IMR-90 (cell line): ENCODE results near the gene UBR1. TPM values are rescaled to one million over a fixed set of nuclear protein-coding genes. Genes with fewer than 3 reads are reported as not detected.

ENCODE experiments used
- ATAC-seq: fragments of 200-7000 bp; cut with Tn5 transposase; 2 replicates; pipeline ENCODE4 v1.9.1; 2020; ENCODE audit warnings: low read depth, mild to moderate bottlenecking, moderate library complexity
- BruUV-seq: library from RNA; stranded (reverse); fragments of 400-500 nt; replicated peaks from 2 replicates; lab custom pipeline; 2021; lab: Mats Ljungman, UMichigan
- CTCF ChIA-PET: fragments of 300-600 bp; formaldehyde crosslinking; extraction: SDS; loops from one replicate; lab custom pipeline; 2021; ENCODE audit warnings: antibody characterized with exemption; lab: Yijun Ruan, JAX
- POLR2A ChIA-PET: fragments of 300-600 bp; sonication (Branson Sonifier 250); formaldehyde crosslinking; loops from one replicate; lab custom pipeline; 2022; ENCODE audit warnings: antibody characterized with exemption; ENCODE audit not compliant: unreplicated experiment; lab: Charles Lee
- DNase-seq: peaks from one replicate; pipeline ENCODE4 v3.0.0; 2013
- H2AFZ ChIP-seq: replicated peaks from 2 replicates; pipeline ENCODE3; 2013; ENCODE audit warnings: low read length, mild to moderate bottlenecking; ENCODE audit not compliant: poor library complexity
- H2AK5ac ChIP-seq: 2 replicates; pipeline ENCODE4 v1.6.1; 2013; ENCODE audit warnings: low read depth, low read length, inconsistent platforms
- H2AK9ac ChIP-seq: replicated peaks from 2 replicates; pipeline ENCODE3; 2013; ENCODE audit warnings: mild to moderate bottlenecking, low read depth, low read length, moderate library complexity; ENCODE audit not compliant: poor library complexity
- H2BK120ac ChIP-seq: 2 replicates; pipeline ENCODE4 v1.6.1; 2013; ENCODE audit warnings: low read depth, low read length, inconsistent platforms
- H2BK15ac ChIP-seq: 3 replicates; pipeline ENCODE4 v1.6.1; 2013; ENCODE audit warnings: low read depth, low read length, inconsistent platforms
- H2BK20ac ChIP-seq: 2 replicates; pipeline ENCODE4 v1.6.1; 2013; ENCODE audit warnings: low read depth, mild to moderate bottlenecking, inconsistent platforms, low read length, moderate library complexity
- H2BK5ac ChIP-seq: 2 replicates; pipeline ENCODE4 v1.6.1; 2013; ENCODE audit warnings: mild to moderate bottlenecking, low read depth, low read length, inconsistent platforms; ENCODE audit not compliant: poor library complexity, severe bottlenecking
- H3K14ac ChIP-seq: replicated peaks from 2 replicates; pipeline ENCODE4 v1.6.1; 2013; ENCODE audit warnings: low read depth, low read length, inconsistent platforms
- H3K18ac ChIP-seq: 2 replicates; pipeline ENCODE4 v1.6.1; 2013; ENCODE audit warnings: low read depth, low read length, control low read depth
- H3K23ac ChIP-seq: 2 replicates; pipeline ENCODE4 v1.6.1; 2013; ENCODE audit warnings: low read depth, low read length, inconsistent platforms
- H3K27ac ChIP-seq: 2 replicates; pipeline ENCODE4 v1.5.1; 2013; ENCODE audit warnings: mild to moderate bottlenecking, control low read depth, low read length; ENCODE audit not compliant: insufficient read depth
- H3K27me3 ChIP-seq: 2 replicates; pipeline ENCODE4 v1.6.1; 2013; ENCODE audit warnings: low read length; ENCODE audit not compliant: control insufficient read depth, insufficient read depth
- H3K36me3 ChIP-seq: 2 replicates; pipeline ENCODE4 v1.6.1; 2013; ENCODE audit warnings: low read length, mixed read lengths; ENCODE audit not compliant: control insufficient read depth, insufficient read depth
- H3K4ac ChIP-seq: 2 replicates; pipeline ENCODE4 v1.6.1; 2013; ENCODE audit warnings: low read depth, low read length, inconsistent platforms
- H3K4me1 ChIP-seq: 2 replicates; pipeline ENCODE4 v1.6.1; 2013; ENCODE audit warnings: low read length, mixed read lengths; ENCODE audit not compliant: control insufficient read depth, insufficient read depth
- H3K4me2 ChIP-seq: 2 replicates; pipeline ENCODE4 v1.6.1; 2013; ENCODE audit warnings: low read depth, mild to moderate bottlenecking, control low read depth, low read length, moderate library complexity
- H3K4me3 ChIP-seq: 2 replicates; pipeline ENCODE4 v1.5.1; 2013; ENCODE audit warnings: low read depth, mild to moderate bottlenecking, control low read depth, low read length, moderate library complexity; ENCODE audit not compliant: insufficient read depth
- H3K56ac ChIP-seq: 2 replicates; pipeline ENCODE4 v1.6.1; 2013; ENCODE audit warnings: low read length, inconsistent platforms; ENCODE audit not compliant: insufficient read depth; ENCODE audit errors: extremely low read depth
- H3K79me1 ChIP-seq, 2 experiments: 2 replicates each; pipeline ENCODE4 v1.6.1; 2013; ENCODE audit warnings: low read length in 2 of 2, inconsistent platforms in 1 of 2, low read depth in 1 of 2
- H3K9ac ChIP-seq: 2 replicates; pipeline ENCODE4 v1.6.1; 2013; ENCODE audit warnings: low read depth, low read length, control low read depth
- H3K9me1 ChIP-seq: 2 replicates; pipeline ENCODE4 v1.6.1; 2013; ENCODE audit warnings: low read length, inconsistent platforms; ENCODE audit not compliant: insufficient read depth
- H3K9me3 ChIP-seq: 2 replicates; pipeline ENCODE4 v1.6.1; 2013; ENCODE audit warnings: low read length; ENCODE audit not compliant: control insufficient read depth, insufficient read depth
- H4K20me1 ChIP-seq: 2 replicates; pipeline ENCODE4 v1.6.1; 2013; ENCODE audit warnings: low read length, inconsistent platforms; ENCODE audit not compliant: insufficient read depth
- H4K5ac ChIP-seq: 2 replicates; pipeline ENCODE4 v1.6.1; 2013; ENCODE audit warnings: mild to moderate bottlenecking, low read depth, low read length, control low read depth
- H4K8ac ChIP-seq, 2 experiments: 2 replicates each; pipeline ENCODE4 v1.6.1; 2013; ENCODE audit warnings: low read depth in 2 of 2, low read length in 2 of 2, control low read depth in 1 of 2, inconsistent platforms in 1 of 2
- H4K91ac ChIP-seq: 2 replicates; pipeline ENCODE4 v1.6.1; 2013; ENCODE audit warnings: low read depth, low read length, inconsistent platforms; ENCODE audit not compliant: insufficient read depth
- CHD1 ChIP-seq: IDR thresholded peaks from 2 replicates; pipeline ENCODE4 v1.6.1; 2012; ENCODE audit warnings: low read depth, low read length, improper control_type of control experiment
- ELK1 ChIP-seq: fragments of 150-350 bp; IDR thresholded peaks from 2 replicates; pipeline ENCODE4 v1.6.1; 2016; ENCODE audit warnings: low read depth, mild to moderate bottlenecking, low read length, moderate library complexity, borderline replicate concordance
- MXI1 ChIP-seq: IDR thresholded peaks from 2 replicates; pipeline ENCODE4 v1.6.1; 2012; ENCODE audit warnings: low read depth, mild to moderate bottlenecking, low read length, moderate library complexity, borderline replicate concordance
- POLR2A ChIP-seq: IDR thresholded peaks from 2 replicates; pipeline ENCODE4 v1.6.1; 2012; ENCODE audit warnings: mild to moderate bottlenecking, low read depth, low read length
- RAD21 ChIP-seq: IDR thresholded peaks from 2 replicates; pipeline ENCODE4 v1.6.1; 2012; ENCODE audit warnings: low read length, improper control_type of control experiment
- SMC3 ChIP-seq: fragments of 150-350 bp; IDR thresholded peaks from 2 replicates; pipeline ENCODE4 v1.6.1; 2016; ENCODE audit warnings: low read depth, mild to moderate bottlenecking, antibody characterized with exemption, low read length, moderate library complexity
- WGBS, 2 experiments: methylation state at CpG; one replicate each; pipeline versions ENCODE4 v1.1.5 to v1.1.7; 2013; ENCODE audit warnings: missing lambda C conversion rate in 2 of 2; ENCODE audit not compliant: insufficient read length in 1 of 2; ENCODE audit errors: extremely low coverage in 2 of 2; 5-methylcytosine and 5-hydroxymethylcytosine counted together
- dilution Hi-C: fragments of 300-500 bp; cut with HindIII; formaldehyde crosslinking; loops from one replicate; pipeline ENCODE4 v1.14.3; 2018; ENCODE audit warnings: low sequenced_read_pairs; ENCODE audit not compliant: unreplicated experiment
- in situ Hi-C: fragments of 300-500 bp; cut with MboI; formaldehyde crosslinking; loops from 3 replicates; pipeline ENCODE4 v1.14.3; 2019; ENCODE audit warnings: low sequenced_read_pairs, inconsistent platforms, mixed read lengths
- intact Hi-C: fragments of 100-400 bp; cut with micrococcal nuclease; formaldehyde crosslinking; loops from 2 replicates; pipeline ENCODE4 v1.10.0; 2022
- polyA plus RNA-seq, 3 experiments: library from polyadenylated mRNA; depleted of rRNA; stranded (reverse); fragments of >200 nt; gene quantifications; 2 replicates each; pipeline ENCODE4 v1.2.3, GENCODE V29; 2012; ENCODE audit warnings: low replicate concordance in 1 of 3
- total RNA-seq: library from RNA; depleted of rRNA; stranded (reverse); fragments of >200 nt; gene quantifications from 2 replicates; pipeline ENCODE4 v1.2.3, GENCODE V29; 2012
- TF ChIP-seq, protein P1 (sequence below): fragments of 150-350 bp; IDR thresholded peaks from 2 replicates; pipeline ENCODE4 v1.6.1; 2017; ENCODE audit warnings: mild to moderate bottlenecking, antibody characterized with exemption, low read length, low read depth

Gene UBR1
- total and polyA plus RNA-seq, 2 of the 4 experiments (the other 2 are of a cell fraction), result 6.5 to 30.1 TPM

GRCh38 chr15:43133430-43134156 is 27.8 kb upstream of the UBR1 start, which contains the start of gene TMEM62:
Gene TMEM62, plus strand, starts transcription at chr15:43133586. Its CDS starts 217 bp downstream, at chr15:43133803.
- TF ChIP-seq POLR2A (no peak), CHD1 (no peak), ELK1 (no peak), MXI1 (0 out of 2 replicates have a peak, but pooled peaks have one; percentile 25), RAD21 (no peak), SMC3 (no peak)
- TF ChIP-seq, protein P1, sequence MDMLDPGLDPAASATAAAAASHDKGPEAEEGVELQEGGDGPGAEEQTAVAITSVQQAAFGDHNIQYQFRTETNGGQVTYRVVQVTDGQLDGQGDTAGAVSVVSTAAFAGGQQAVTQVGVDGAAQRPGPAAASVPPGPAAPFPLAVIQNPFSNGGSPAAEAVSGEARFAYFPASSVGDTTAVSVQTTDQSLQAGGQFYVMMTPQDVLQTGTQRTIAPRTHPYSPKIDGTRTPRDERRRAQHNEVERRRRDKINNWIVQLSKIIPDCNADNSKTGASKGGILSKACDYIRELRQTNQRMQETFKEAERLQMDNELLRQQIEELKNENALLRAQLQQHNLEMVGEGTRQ, result no peak

More at GRCh38 chr15:43133430-43134156, 27.8 kb upstream of the UBR1 start, which contains the start of gene TMEM62:
- Histone ChIP-seq H3K27me3 (no peaks in the 10 kb centered on the region), H3K18ac (peak within 1 kb of the TSS; percentile 75), H3K14ac (peak within 1 kb of the TSS; percentile 42), H4K20me1 (no peaks in the 10 kb centered on the region), H2BK120ac (peak within 1 kb of the TSS; percentile 69), H3K23ac (peak within 1 kb of the TSS; percentile 79), H3K4me1 (peaks cover 8% of the 10 kb centered on the region), H4K91ac (peak within 1 kb of the TSS; percentile 72), H2BK5ac (peak within 1 kb of the TSS; percentile 55), H2BK20ac (no peak within 1 kb of the TSS), H3K4me3 (peak within 1 kb of the TSS; percentile 87), H3K4me2 (peak within 1 kb of the TSS; percentile 96), H3K4ac (peak within 1 kb of the TSS; percentile 67), H3K36me3 (peaks cover 5% of the 10 kb centered on the region), H2AK5ac (peak within 1 kb of the TSS; percentile 35), H3K56ac (peak within 1 kb of the TSS; percentile 19), H3K9me1 (peaks cover 2% of the 10 kb centered on the region; the same call in 1 of the 2 replicates), H3K27ac (peak within 1 kb of the TSS; percentile 42; the same call in 1 of the 2 replicates), H2BK15ac (no peak within 1 kb of the TSS), H2AK9ac (peak within 1 kb of the TSS; percentile 98), H4K8ac (peak within 1 kb of the TSS; percentile 87 to 88), H2AFZ (peak within 1 kb of the TSS; percentile 99), H3K9me3 (no peaks in the 10 kb centered on the region), H4K5ac (peak within 1 kb of the TSS; percentile 85), H3K9ac (peak within 1 kb of the TSS; percentile 73), H3K79me1 (peaks cover 12 to 23% of the 10 kb centered on the region in 2 experiments)
- dilution Hi-C loops (no loop called here), in situ Hi-C loops (no loop called here), intact Hi-C loops (no loop called here)
- CTCF ChIA-PET, result no interaction called here
- 2% methylated on average over 51 of the region's 66 CpGs; no CpG with 5 or more reads in 1 of the 2 experiments for WGBS, 2 experiments
- BruUV-seq, result no TSS peak
- ATAC-seq (peak; percentile 93), DNase-seq (peak; percentile 44)
- POLR2A ChIA-PET, result no interaction called here
